Endodermal cell (in vitro differentiated cells): ENCODE measurements around the gene FAM229A. TPM values are rescaled to one million over a fixed set of nuclear protein-coding genes. Genes with fewer than 3 reads are reported as not detected.

Source experiments
- DNase-seq: peaks from one replicate; pipeline ENCODE4 v3.0.0-alpha.2; 2017
- H3K27ac ChIP-seq: 2 replicates; pipeline ENCODE4 v1.5.1; 2013; ENCODE audit warnings: mild to moderate bottlenecking, low read depth, low read length, moderate library complexity
- H3K27me3 ChIP-seq: 2 replicates; pipeline ENCODE4 v1.6.1; 2013; ENCODE audit warnings: mild to moderate bottlenecking, low read length, moderate library complexity; ENCODE audit not compliant: insufficient read depth, control insufficient read depth, poor library complexity, severe bottlenecking
- H3K36me3 ChIP-seq: 2 replicates; pipeline ENCODE4 v1.7.0; 2013; ENCODE audit warnings: mild to moderate bottlenecking, low read length, moderate library complexity; ENCODE audit not compliant: control insufficient read depth, insufficient read depth
- H3K4me1 ChIP-seq: one replicate; pipeline ENCODE4 v1.7.0; 2013; ENCODE audit warnings: low read length; ENCODE audit not compliant: control insufficient read depth, insufficient read depth
- H3K4me3 ChIP-seq: 2 replicates; pipeline ENCODE4 v1.5.1; 2013; ENCODE audit warnings: mild to moderate bottlenecking, low read length, moderate library complexity
- H3K9ac ChIP-seq: 2 replicates; pipeline ENCODE4 v1.6.1; 2013; ENCODE audit warnings: mild to moderate bottlenecking, low read length, moderate library complexity; ENCODE audit not compliant: poor library complexity, severe bottlenecking; ENCODE audit errors: extremely low read depth
- H3K9me3 ChIP-seq: 2 replicates; pipeline ENCODE4 v1.6.1; 2013; ENCODE audit warnings: mild to moderate bottlenecking, low read length, moderate library complexity; ENCODE audit not compliant: control insufficient read depth
- H3K27ac Mint-ChIP-seq: 2 replicates; pipeline ENCODE4 v1.8.0; 2020; ENCODE audit warnings: mixed read lengths
- H3K27me3 Mint-ChIP-seq: 2 replicates; pipeline ENCODE4 v1.8.0; 2021; ENCODE audit warnings: mild to moderate bottlenecking, mixed read lengths; ENCODE audit not compliant: insufficient read depth
- H3K36me3 Mint-ChIP-seq: 2 replicates; pipeline ENCODE4 v1.8.0; 2020; ENCODE audit warnings: low read depth, mixed read lengths
- H3K4me1 Mint-ChIP-seq: 2 replicates; pipeline ENCODE4 v1.8.0; 2020; ENCODE audit warnings: mixed read lengths
- H3K4me3 Mint-ChIP-seq: 2 replicates; pipeline ENCODE4 v1.8.0; 2020; ENCODE audit warnings: mild to moderate bottlenecking, moderate library complexity, mixed read lengths
- H3K9me3 Mint-ChIP-seq: 2 replicates; pipeline ENCODE4 v1.8.0; 2020; ENCODE audit warnings: mild to moderate bottlenecking, mixed read lengths
- WGBS, 2 experiments: methylation state at CpG; one replicate each; pipeline versions ENCODE4 v1.1.5 to v1.1.7; 2013; ENCODE audit warnings: missing lambda C conversion rate in 2 of 2, mixed read lengths in 1 of 2; ENCODE audit not compliant: insufficient coverage in 1 of 2, insufficient read length in 1 of 2; 5-methylcytosine and 5-hydroxymethylcytosine counted together
- total RNA-seq, 2 donors: library from RNA; stranded (reverse); fragmentation: NEBNext Ultra II Directional in 1 of 2; extraction: Animal tissue kit (Norgen Biotek cat#: 25700) in 1 of 2; gene quantifications; 2 replicates in 1 of 2; 3 replicates in 1 of 2; pipeline ENCODE4 v1.2.1, GENCODE V29; 2021
- TF ChIP-seq, protein P1 (sequence below): fragments of 200-600 bp; sonication (generic); conservative IDR thresholded peaks from 2 replicates; pipeline ENCODE4 v1.5.0; 2021; ENCODE audit warnings: antibody characterized with exemption, mild to moderate bottlenecking

FAM229A gene
- total RNA-seq, 2 donors from 2014 or later: 6.8 to 8.4 TPM

- no peak for DNase-seq
- Histone ChIP-seq H3K4me1 (no peaks in the 10 kb centered on the region), H3K9ac (no peak overlapping the region), H3K27ac (no peak overlapping the region), H3K27me3 (peaks cover 9% of the 10 kb centered on the region), H3K4me3 (no peak overlapping the region), H3K9me3 (no peaks in the 10 kb centered on the region), H3K36me3 (peaks cover 5% of the 10 kb centered on the region)
- Mint-ChIP-seq H3K27me3 (peaks cover 25% of the 10 kb centered on the region), H3K4me3 (no peak overlapping the region), H3K9me3 (no peaks in the 10 kb centered on the region), H3K27ac (no peak overlapping the region), H3K4me1 (peaks cover 6% of the 10 kb centered on the region), H3K36me3 (peaks cover 5% of the 10 kb centered on the region)
- TF ChIP-seq, protein P1, sequence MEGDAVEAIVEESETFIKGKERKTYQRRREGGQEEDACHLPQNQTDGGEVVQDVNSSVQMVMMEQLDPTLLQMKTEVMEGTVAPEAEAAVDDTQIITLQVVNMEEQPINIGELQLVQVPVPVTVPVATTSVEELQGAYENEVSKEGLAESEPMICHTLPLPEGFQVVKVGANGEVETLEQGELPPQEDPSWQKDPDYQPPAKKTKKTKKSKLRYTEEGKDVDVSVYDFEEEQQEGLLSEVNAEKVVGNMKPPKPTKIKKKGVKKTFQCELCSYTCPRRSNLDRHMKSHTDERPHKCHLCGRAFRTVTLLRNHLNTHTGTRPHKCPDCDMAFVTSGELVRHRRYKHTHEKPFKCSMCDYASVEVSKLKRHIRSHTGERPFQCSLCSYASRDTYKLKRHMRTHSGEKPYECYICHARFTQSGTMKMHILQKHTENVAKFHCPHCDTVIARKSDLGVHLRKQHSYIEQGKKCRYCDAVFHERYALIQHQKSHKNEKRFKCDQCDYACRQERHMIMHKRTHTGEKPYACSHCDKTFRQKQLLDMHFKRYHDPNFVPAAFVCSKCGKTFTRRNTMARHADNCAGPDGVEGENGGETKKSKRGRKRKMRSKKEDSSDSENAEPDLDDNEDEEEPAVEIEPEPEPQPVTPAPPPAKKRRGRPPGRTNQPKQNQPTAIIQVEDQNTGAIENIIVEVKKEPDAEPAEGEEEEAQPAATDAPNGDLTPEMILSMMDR: no peak
- 85 to 91% methylated on average over 4 to 5 of the region's 5 CpGs for WGBS, 2 experiments
Measured at GRCh38 chr1:32339363-32339978, 22.8 kb downstream of the FAM229A start.

GRCh38 chr1:32338637-32339145 is 23.6 kb downstream of the FAM229A start:
- WGBS, 2 experiments: 89 to 90% methylated on average over 8 to 14 of the region's 14 CpGs
- peak overlapping the region; percentile 92 for H3K27ac ChIP-seq
- no peak overlapping the region for H3K9ac ChIP-seq
- no peak for DNase-seq
- Mint-ChIP-seq H3K4me1 (peaks cover 13% of the 10 kb centered on the region), H3K4me3 (no peak overlapping the region), H3K9me3 (no peaks in the 10 kb centered on the region), H3K27ac (no peak overlapping the region), H3K36me3 (peaks cover 11% of the 10 kb centered on the region), H3K27me3 (peaks cover 25% of the 10 kb centered on the region)
- peaks cover 9% of the 10 kb centered on the region for H3K27me3 ChIP-seq
- peaks cover 13% of the 10 kb centered on the region for H3K36me3 ChIP-seq
- no peaks in the 10 kb centered on the region for H3K9me3 ChIP-seq
- H3K4me1 ChIP-seq: no peaks in the 10 kb centered on the region
- TF ChIP-seq, protein P1: no peak
- no peak overlapping the region for H3K4me3 ChIP-seq

DNA sequence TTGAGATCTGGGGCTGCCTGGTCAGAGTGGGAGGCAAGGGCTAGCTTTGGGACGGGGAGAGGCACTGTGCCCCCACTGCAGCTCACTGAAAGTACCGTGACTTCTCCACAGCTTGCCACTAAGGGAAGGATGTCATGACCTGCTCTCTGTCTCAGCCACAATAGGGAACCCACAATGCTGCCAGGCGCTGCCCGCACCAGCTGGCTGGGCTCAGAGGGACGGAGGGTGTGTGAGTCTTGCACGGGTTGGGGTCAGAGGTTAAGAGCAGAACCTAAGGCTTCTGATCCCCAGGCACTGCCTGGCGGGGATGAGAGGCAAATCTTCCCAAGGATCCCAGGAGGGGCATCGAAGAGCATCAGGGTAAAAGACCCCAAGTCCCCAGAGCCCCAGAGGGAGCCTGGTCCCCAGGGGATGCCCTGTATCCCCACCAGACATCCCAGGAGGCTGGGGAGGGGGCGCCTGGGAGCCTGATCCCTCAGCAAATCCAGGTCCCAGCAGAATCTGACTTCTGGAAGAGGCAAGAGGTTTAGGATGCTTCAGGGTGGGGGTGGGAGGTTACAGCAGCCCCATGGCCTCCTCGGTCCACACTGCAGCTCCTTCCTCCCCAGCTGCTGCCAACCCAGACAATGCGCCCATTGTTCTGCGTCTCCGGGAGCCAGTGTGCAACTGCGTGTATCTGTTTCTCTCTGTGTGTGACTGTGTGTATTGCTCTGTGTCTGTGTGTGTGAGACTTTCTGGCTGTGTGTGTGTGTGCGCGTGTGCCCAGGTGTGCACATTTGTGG is 24.2 kb downstream of the FAM229A start:
- Histone ChIP-seq H3K4me1 (no peaks in the 10 kb centered on the region), H3K9me3 (no peaks in the 10 kb centered on the region), H3K36me3 (peaks cover 19% of the 10 kb centered on the region), H3K9ac (no peak overlapping the region), H3K27ac (peak overlapping the region; percentile 92), H3K4me3 (no peak overlapping the region), H3K27me3 (peaks cover 9% of the 10 kb centered on the region)
- Mint-ChIP-seq H3K9me3 (no peaks in the 10 kb centered on the region), H3K27me3 (peaks cover 25% of the 10 kb centered on the region), H3K36me3 (peaks cover 17% of the 10 kb centered on the region), H3K4me3 (no peak overlapping the region), H3K4me1 (peaks cover 17% of the 10 kb centered on the region), H3K27ac (no peak overlapping the region)
- WGBS, 2 experiments: 81 to 85% methylated on average over 4 to 16 of the region's 16 CpGs
- DNase-seq: no peak
- TF ChIP-seq, protein P1: no peak
